Ascending aorta (tissue), 2 donors: Measurements from ENCODE around the gene TOPAZ1. TPM values are rescaled to one million over a fixed set of nuclear protein-coding genes. Genes with fewer than 3 reads are reported as not detected.

Experiments
- DNase-seq, 2 donors: peaks; one replicate each; pipeline ENCODE4 v3.0.0-alpha.2; 2019; ENCODE audit warnings: low spot score in 2 of 2
- H3K27ac ChIP-seq, 2 donors: fragments of 200-600 bp; sonication (generic); one replicate each; pipeline ENCODE4 v1.5.1; 2016 to 2017; ENCODE audit warnings: mild to moderate bottlenecking in 1 of 2
- H3K27me3 ChIP-seq: fragments of 200-600 bp; sonication (generic); one replicate; pipeline ENCODE4 v1.5.1; 2017
- H3K36me3 ChIP-seq, 2 donors: fragments of 200-600 bp; sonication (generic); one replicate each; pipeline ENCODE4 v1.5.1; 2016
- H3K4me1 ChIP-seq, 2 donors: fragments of 200-600 bp; sonication (generic); one replicate each; pipeline ENCODE4 v1.5.1; 2016 to 2017; ENCODE audit warnings: mild to moderate bottlenecking in 1 of 2
- H3K4me3 ChIP-seq, 2 donors: fragments of 200-600 bp; sonication (generic); one replicate each; pipeline ENCODE4 v1.5.1; 2016 to 2017; ENCODE audit warnings: mild to moderate bottlenecking in 1 of 2
- H3K9me3 ChIP-seq, 2 donors: fragments of 200-600 bp; sonication (generic); one replicate each; pipeline ENCODE4 v1.5.1; 2016
- intact Hi-C: fragments of 100-400 bp; cut with DNase I; formaldehyde crosslinking; loops from one replicate; pipeline ENCODE4 v1.15.1; 2023
- total RNA-seq: library from RNA; depleted of rRNA; stranded (reverse); fragments of >200 nt; gene quantifications from one replicate; pipeline ENCODE4 v1.1.0, GENCODE V29; 2016
- TF ChIP-seq, protein P1 (sequence below), 3 experiments: fragments of 200-600 bp in 2 of 3; fragments of 450-650 bp in 1 of 3; sonication (generic) in 2 of 3; IDR thresholded peaks; one replicate each; pipeline ENCODE4 v1.5.1; 2016 to 2019; ENCODE audit warnings: antibody characterized with exemption in 3 of 3, mild to moderate bottlenecking in 1 of 3, moderate library complexity in 1 of 3

The TOPAZ1 gene
- total RNA-seq, 1 donor from 2014 or later = not detected

DNA sequence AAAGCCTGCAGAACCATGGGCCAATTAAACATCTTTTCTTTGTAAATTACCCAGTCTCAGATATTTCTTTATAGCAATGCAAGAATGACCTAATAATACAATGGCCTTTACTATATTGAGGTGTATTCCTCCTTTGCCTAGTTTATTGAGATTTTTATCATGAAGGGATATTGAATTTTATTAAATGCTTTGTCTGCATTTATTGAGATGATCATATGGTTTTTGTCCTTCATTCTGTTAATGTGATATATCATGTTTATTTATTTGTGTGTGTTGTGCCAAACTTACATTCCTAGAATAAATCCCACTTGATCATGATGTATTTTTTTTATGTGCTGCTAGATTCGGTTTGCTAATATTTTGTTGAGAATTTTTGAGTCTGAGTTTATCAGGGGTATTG, 36.2 kb downstream of the TOPAZ1 start:
- no peaks in the 10 kb centered on the region for H3K27me3 ChIP-seq
- H3K9me3 ChIP-seq = no peaks in the 10 kb centered on the region
- no peak overlapping the region for H3K4me3 ChIP-seq
- TF ChIP-seq, protein P1, sequence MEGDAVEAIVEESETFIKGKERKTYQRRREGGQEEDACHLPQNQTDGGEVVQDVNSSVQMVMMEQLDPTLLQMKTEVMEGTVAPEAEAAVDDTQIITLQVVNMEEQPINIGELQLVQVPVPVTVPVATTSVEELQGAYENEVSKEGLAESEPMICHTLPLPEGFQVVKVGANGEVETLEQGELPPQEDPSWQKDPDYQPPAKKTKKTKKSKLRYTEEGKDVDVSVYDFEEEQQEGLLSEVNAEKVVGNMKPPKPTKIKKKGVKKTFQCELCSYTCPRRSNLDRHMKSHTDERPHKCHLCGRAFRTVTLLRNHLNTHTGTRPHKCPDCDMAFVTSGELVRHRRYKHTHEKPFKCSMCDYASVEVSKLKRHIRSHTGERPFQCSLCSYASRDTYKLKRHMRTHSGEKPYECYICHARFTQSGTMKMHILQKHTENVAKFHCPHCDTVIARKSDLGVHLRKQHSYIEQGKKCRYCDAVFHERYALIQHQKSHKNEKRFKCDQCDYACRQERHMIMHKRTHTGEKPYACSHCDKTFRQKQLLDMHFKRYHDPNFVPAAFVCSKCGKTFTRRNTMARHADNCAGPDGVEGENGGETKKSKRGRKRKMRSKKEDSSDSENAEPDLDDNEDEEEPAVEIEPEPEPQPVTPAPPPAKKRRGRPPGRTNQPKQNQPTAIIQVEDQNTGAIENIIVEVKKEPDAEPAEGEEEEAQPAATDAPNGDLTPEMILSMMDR (IDR thresholded peaks at IDR 0.05) = no peak
- no peak for DNase-seq
- intact Hi-C loops = no loop called here
- H3K4me1 ChIP-seq = no peaks in the 10 kb centered on the region
- no peak overlapping the region for H3K27ac ChIP-seq
- H3K36me3 ChIP-seq = no peaks in the 10 kb centered on the region

DNA sequence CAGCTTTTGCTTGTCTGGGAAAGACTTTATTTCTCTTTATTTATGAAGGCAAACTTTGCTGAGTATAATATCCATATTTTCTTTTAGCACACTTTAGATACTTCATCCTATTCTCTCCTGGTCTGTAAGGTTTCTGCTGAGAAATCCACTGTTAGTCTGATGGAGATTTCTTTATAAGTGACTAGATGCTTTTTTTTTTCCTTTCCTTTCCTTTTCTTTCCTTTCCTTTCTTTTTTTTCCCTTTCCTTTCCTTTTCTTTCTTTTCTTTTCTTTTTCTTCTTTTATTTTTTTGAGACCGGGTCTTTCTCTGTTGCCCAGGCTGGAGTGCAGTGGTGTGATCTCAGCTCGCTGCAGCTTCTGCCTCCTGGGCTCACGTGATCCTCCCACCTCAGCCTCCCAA, 38.4 kb downstream of the TOPAZ1 start:
- no peaks in the 10 kb centered on the region for H3K36me3 ChIP-seq
- no peaks in the 10 kb centered on the region for H3K27me3 ChIP-seq
- H3K27ac ChIP-seq = no peak overlapping the region
- no peaks in the 10 kb centered on the region for H3K9me3 ChIP-seq
- intact Hi-C loops = no loop called here
- H3K4me3 ChIP-seq = no peak overlapping the region
- H3K4me1 ChIP-seq = no peaks in the 10 kb centered on the region
- DNase-seq = no peak
- TF ChIP-seq, protein P1 (IDR thresholded peaks at IDR 0.05) = no peak

GRCh38 chr3:44280631-44281030, 38.9 kb downstream of the TOPAZ1 start:
- Histone ChIP-seq H3K27ac (no peak overlapping the region), H3K36me3 (no peaks in the 10 kb centered on the region), H3K27me3 (no peaks in the 10 kb centered on the region), H3K4me1 (no peaks in the 10 kb centered on the region), H3K9me3 (no peaks in the 10 kb centered on the region), H3K4me3 (no peak overlapping the region)
- no peak for DNase-seq
- TF ChIP-seq, protein P1 (IDR thresholded peaks at IDR 0.05) = no peak
- intact Hi-C loops = no loop called here

GRCh38 chr3:44284949-44285348, 43.3 kb downstream of the TOPAZ1 start:
- no peaks in the 10 kb centered on the region for H3K36me3 ChIP-seq
- H3K27ac ChIP-seq = no peak overlapping the region
- H3K9me3 ChIP-seq = no peaks in the 10 kb centered on the region
- no peaks in the 10 kb centered on the region for H3K27me3 ChIP-seq
- no peak for DNase-seq
- H3K4me1 ChIP-seq = no peaks in the 10 kb centered on the region
- H3K4me3 ChIP-seq = no peak overlapping the region
- intact Hi-C loops = no loop called here
- TF ChIP-seq, protein P1 (IDR thresholded peaks at IDR 0.05) = no peak

- Histone ChIP-seq H3K4me1 (no peaks in the 10 kb centered on the region), H3K27ac (no peak overlapping the region), H3K4me3 (no peak overlapping the region), H3K9me3 (no peaks in the 10 kb centered on the region), H3K36me3 (no peaks in the 10 kb centered on the region), H3K27me3 (no peaks in the 10 kb centered on the region)
- TF ChIP-seq, protein P1 (IDR thresholded peaks at IDR 0.05) = no peak
- DNase-seq = no peak
- intact Hi-C loops = no loop called here
Observed at GRCh38 chr3:44289882-44290462, 48.3 kb downstream of the TOPAZ1 start.

DNA sequence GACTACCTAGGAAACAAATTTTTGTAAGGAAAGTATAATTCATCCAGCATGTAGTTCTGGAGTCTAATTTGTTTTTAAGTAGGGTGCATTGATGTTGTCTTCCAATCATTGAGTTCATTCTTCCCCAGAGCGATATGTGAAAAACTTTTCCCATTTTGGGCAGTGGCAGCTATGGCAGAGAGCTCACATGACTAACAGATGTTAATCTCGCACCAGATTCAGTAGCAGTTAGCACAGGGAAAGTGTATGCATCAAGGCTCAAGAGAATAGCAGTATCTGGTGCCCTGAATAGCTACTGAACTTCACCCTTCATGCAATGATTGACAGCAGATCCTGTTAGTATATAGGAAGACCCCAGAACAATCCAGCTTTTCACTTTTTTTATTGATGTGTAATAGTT, 50.6 kb downstream of the TOPAZ1 start:
- Histone ChIP-seq H3K4me1 (no peaks in the 10 kb centered on the region), H3K4me3 (no peak overlapping the region), H3K36me3 (no peaks in the 10 kb centered on the region), H3K9me3 (no peaks in the 10 kb centered on the region), H3K27ac (no peak overlapping the region), H3K27me3 (no peaks in the 10 kb centered on the region)
- intact Hi-C loops = no loop called here
- TF ChIP-seq, protein P1 (IDR thresholded peaks at IDR 0.05) = no peak
- DNase-seq = no peak
